Gastroesophageal sphincter (tissue), 4 donors: ENCODE data around the gene NTMT1. TPM values are rescaled to one million over a fixed set of nuclear protein-coding genes. Genes with fewer than 3 reads are reported as not detected.

ENCODE experiments used
- total RNA-seq, 4 donors: library from RNA; depleted of rRNA; stranded (reverse); fragments of >200 nt; gene quantifications; one replicate each; pipeline ENCODE4 v1.1.0, GENCODE V29; 2016

NTMT1 gene
- total RNA-seq, 4 donors from 2014 or later: 12.8 to 24.0 (median 21.8) TPM

Other genes starting within 250 kb of the NTMT1 start
- gene C9orf50, start 5.1 kb upstream of the NTMT1 start, total RNA-seq: under 1 TPM in 1 of 4 donors, not detected in 3; 0.27 TPM
- 10 to 100 TPM; 21.3 to 37.2 (median 28.2) TPM for gene ASB6, start 16.0 kb downstream of the NTMT1 start, total RNA-seq
- 10 to 100 TPM in 1 of 4 donors, 1 to 10 TPM in 2, under 1 TPM in 1; 0.93 to 12.1 (median 7.1) TPM for gene PRRX2, start 39.5 kb downstream of the NTMT1 start, total RNA-seq
- 10 to 100 TPM in 1 of 4 donors, 1 to 10 TPM in 2, under 1 TPM in 1; 0.78 to 15.1 (median 6.1) TPM for gene PTGES, start 126.9 kb downstream of the NTMT1 start, total RNA-seq
- gene TOR1B, start 177.0 kb downstream of the NTMT1 start, total RNA-seq: 10 to 100 TPM; 17.5 to 55.4 (median 33.8) TPM
- 10 to 100 TPM; 33.9 to 45.9 (median 38.2) TPM for gene TOR1A, start 198.0 kb downstream of the NTMT1 start, total RNA-seq
- gene C9orf78, start 209.1 kb downstream of the NTMT1 start, total RNA-seq: 100 to 1,000 TPM in 2 of 4 donors, 10 to 100 TPM in 2; 59.9 to 113 (median 85.0) TPM
- 10 to 100 TPM; 25.9 to 56.8 (median 33.4) TPM for gene USP20, start 209.3 kb downstream of the NTMT1 start, total RNA-seq